T1000 (cell line): ENCODE measurements around the gene HOXD9.
A peak's percentile ranks its signal among the peaks of the same experiment; 100 is the strongest.

ENCODE experiments used
- DNase-seq: peaks from one replicate; lab custom pipeline; 2025; ENCODE audit warnings: mixed read lengths; lab: John Stamatoyannopoulos, UW

HOXD9 gene

DNA sequence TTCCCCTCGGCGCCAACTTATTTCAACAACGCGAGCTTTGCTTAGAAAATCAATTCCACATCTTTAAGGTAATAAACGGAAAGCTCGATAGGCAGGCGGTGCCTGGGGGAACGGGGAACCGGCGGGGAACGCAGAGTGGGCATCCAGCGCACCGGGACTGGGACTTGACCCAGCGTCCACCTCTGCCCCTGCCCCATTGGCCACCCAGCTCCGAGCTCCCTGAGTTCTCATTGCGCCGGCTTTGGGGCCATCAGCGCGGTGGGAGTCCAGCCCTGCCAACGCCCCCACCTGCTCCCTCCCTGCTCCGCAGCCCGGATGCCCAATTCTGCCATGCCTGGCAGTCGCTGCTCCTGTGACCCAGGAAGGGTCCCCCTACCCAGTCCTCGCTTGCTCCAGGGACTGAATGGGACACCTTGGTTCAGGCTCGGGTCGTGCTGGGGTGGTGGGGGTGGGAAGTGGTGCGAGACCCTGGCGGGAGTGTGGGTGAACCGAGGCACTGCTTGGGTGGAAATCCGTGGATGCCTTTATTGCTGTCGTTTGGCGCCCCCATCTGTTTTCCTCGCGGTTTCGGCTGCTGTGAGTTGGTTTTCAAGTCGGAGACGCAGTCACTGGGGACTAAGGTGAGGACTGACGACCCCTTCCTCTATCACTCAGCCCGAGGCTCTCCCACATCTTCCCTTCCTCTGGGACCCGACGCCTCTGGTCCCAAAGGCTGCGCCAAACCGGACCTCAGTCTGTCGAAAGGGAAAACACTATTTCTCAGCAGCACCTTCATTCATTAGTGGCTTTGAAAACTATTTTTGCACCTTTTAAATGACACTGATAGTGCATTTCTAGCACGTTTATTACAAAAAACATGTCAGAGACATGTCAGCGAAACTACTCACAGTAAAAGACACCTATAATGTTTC lies 36.4 kb upstream of the HOXD9 start:
- no peak for DNase-seq

DNA sequence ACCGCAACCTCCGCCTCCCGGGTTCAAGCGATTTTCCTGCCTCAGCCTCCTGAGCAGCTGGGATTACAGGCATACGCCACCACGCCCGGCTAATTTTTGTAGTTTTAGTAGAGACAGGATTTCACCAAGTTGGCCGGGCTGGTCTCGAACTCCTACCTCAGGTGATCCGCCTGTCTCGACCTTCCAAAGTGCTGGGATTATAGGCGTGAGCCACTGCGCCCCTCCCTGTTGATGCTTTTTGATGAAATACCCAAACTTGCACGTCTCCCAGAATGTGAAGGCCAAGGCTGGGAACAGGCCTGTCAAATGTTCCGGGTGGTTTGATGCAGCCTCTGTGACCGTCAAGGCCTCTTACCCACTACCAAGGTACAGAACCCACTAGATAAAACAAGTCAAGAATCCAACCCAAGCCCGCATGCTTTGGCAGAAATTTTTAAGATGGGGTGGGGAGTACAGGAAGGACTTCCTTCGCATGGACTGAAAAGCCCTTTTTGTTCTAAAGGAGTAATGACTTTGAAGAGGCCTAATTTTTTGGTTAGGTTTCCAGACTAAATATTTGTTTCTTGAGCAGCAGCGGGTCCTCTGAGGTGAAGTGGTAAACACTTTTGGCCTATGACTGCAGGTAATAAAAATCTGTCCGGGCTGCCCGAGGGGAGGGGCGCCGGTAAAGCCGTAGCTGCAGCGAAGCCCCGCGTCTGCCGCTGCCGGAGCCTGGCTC lies 35.0 kb upstream of the HOXD9 start:
- no peak for DNase-seq

DNA sequence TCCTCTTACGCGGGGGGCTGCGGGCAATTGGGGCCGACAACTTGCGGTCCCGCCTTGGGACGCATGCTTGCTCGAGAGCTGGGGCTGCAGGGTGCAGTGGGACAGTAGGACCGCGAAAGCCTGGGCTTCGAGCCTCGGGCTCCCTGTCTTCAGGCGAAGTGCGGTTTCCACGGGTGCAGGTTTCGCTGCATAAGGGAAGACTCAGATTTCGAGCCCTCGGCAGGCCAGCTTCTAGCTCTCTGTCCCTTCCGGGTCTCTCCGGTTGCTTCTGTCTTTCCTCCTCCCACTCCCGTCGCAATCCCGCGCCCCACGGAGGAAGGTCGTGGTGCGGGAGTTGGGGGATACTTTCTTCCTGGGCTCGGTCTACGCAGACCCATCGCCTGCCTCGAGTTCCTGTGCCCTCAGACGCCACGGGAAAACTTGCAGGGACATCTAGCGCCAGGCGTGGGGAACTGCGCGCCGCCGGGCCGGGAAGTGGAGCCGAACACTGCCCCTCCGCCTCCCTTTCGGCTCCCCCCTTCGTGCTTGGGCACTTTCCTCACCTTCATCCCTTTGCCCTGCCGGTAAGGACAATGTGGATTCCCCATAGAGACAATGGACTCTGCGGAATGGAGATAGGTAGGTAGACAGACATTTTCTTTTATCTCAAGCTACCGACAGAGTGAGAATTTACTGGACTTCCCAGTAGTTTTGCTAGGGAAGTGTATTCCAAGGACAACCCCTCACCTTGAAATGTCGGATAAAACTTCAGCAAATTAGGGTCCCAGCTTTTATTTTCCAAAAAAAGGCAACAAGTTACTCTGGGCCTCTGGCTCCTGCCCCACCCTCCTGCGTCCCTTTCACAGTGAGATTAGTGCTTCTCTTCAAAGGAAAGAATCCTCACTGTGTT lies 34.2 kb upstream of the HOXD9 start:
- no peak for DNase-seq

DNA sequence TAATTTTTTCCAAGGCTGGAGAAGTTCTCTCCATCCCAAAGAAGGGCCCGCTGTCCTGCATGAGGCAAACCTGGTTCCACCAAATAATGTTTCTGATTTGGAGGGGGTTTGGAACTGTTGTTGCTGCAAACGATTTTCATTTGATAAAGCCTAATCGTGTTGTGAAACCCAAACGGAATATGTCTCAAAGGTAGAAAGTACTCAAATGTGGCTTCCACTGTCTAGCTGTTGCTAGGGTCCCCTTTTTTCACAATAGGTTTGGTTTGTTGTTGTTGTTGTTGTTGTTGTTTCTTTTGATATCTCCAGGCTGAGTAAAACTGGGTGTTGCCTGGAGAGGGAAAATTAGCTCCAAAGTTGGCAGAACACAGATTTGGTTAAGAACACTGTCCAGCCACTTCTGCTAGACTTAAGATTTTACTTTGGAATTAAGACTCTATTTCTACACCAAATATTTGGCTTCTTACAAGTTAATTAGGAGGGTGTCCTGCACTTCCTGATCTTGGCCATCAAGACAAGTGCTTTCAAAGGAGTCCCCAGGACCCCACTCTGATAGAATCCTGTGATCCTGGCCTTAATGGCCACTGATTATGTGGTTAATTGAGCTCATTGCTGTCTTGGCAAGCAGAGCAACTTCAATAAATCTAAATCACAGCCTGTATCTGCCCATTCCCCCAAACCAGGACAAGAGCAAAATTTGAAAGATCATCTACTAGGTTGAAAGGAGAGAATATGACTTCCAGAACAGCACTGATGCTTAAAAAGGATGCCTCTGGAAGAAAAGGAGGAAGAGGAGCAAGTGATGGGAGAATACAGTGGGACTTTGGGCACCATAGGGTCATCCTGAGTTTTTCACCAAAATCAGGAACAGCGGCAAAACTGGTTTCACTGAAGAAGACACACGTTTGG lies 33.3 kb upstream of the HOXD9 start:
- DNase-seq = no peak

DNA sequence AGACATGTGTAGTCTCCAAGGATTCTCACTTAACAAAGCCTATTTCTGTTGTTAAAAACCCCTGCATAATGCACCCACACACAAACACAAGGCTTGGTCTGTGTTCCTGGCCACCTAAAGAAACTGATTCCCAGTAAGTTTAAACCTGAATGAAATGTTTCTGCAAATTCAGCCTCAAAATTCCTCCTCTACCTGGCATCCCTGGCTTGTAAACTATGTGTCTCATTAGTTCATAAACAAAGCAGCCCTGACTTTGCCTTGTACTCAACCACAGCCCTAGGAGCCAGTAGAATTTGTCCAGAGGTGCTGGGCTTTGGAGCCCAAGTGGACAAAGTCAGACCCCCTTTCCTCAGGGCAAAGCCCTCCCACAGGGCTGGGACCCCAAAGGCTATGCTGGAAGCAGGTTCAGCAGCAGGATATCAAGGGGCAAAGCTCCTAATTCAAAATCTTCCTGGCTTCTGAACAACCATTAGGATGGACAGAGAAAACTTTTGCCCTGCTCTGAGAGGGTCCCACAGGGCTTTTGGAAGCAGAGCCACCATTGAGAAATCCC lies 32.6 kb upstream of the HOXD9 start:
- DNase-seq = no peak

DNA sequence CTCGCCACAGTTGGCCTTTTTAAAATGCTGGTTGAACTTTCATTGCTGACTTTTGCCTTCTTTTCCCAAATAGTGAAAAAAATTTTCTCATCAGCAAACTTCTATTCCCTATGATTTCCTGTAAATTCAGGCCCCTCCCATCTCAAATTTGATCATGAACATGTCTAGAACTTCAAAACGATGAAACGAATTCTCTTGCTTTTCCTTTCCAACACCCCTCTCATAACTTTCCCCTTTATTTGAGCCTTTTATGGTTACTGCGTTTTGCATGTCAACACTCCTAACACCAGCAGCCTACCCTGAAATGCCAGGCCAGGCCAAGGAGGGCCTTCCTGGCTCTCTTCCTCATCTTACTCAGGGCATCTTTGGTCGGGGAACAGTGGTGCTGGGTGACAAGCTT lies 31.7 kb upstream of the HOXD9 start:
- DNase-seq = no peak

DNA sequence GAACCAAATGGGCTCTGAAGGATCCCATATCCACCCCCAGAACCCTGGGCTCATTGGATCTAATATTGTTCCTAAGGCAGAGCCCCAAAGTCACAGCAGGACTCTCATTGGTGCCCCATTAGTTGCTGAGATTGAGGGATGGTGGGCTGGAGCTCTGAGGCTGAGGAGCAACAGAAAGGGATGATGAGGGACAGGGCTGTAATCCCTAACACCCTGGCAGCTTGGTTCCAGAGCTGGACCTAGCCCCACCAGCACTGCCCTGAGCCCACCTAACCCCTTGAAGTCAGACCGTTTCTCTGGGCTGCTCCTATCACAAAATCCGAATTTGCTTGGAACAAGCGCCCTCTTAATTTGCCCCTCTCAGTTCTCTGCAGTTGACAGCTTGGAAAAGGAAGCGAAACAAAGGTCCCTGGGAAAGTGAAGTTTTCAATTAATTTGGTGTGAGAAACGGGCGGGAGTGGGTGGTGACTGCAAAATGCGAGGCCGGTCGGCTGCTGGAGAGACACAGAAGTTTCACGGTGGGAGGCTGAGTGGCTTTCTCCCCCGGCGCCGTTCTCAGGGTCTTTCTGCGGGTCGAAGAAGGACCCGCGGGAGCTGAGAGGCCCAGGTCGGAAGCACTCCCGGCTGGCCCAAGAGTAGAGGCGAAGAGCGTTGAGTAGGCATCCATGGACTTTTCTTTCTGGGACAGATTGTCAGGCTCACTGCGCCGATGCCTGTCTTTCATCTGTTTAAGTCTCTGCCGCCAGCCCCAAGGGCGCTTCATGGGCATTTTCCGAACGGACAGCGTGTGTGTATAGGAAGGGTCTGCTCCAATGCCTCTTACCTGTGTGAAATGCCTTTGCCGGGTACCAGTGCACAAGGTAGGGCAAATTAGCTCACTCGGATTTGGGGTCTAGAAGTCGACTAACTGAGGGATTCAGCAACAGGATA lies 30.9 kb upstream of the HOXD9 start:
- DNase-seq = no peak

DNA sequence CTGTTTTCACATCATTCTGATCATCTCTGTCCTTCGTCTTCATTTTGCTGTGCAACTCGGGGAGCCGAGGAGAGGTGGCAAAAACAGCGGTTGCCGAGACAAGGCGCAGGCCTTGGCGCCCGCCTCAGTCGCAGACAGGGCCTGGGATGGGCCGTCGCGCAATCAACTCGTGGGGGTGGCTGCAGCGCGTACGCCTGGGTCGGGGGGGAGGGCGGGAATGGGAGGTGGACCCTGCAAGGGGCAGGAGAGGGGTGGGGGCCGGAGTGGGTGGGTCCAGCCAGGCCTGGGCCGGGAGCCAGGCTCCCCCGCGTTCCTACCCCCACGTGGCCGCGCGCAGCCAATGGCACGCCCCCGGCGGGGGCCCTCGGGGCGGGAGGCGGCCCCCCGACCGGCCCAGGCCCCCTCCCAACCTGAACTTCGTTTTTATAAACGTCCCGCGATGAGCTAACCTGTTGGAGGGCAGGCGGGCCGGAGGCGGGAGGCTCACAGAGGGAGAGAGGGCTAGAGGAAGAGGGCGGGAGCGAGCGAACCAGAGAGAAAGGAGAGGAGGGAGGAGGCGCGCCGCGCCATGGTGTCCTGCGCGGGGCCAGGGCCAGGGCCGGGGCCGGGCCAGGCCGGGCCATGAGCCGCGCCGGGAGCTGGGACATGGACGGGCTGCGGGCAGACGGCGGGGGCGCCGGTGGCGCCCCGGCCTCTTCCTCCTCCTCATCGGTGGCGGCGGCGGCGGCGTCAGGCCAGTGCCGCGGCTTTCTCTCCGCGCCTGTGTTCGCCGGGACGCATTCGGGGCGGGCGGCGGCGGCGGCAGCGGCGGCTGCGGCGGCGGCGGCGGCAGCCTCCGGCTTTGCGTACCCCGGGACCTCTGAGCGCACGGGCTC lies 30.0 kb upstream of the HOXD9 start, which contains the start of gene HOXD13:
TSS of gene HOXD13 (plus strand) at position 452 of the 875 bp plus-strand sequence. CDS start at position 622, 170 bp downstream.
- DNase-seq = no peak

DNA sequence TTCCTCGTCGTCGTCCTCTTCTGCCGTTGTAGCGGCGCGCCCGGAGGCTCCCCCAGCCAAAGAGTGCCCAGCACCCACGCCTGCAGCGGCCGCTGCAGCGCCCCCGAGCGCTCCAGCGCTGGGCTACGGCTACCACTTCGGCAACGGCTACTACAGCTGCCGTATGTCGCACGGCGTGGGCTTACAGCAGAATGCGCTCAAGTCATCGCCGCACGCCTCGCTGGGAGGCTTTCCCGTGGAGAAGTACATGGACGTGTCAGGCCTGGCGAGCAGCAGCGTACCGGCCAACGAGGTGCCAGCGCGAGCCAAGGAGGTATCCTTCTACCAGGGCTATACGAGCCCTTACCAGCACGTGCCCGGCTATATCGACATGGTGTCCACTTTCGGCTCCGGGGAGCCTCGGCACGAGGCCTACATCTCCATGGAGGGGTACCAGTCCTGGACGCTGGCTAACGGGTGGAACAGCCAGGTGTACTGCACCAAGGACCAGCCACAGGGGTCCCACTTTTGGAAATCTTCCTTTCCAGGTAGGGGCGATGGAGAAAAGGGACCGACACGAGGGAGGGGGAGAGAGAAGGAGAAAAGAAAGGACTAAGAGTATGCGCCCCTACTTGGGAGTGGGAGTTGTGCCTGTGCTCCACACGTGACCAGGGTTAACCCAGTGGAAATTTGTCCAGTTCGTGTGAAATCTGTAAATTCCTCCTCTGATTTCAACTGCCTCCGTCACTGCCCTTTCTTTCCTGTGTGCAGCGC lies 29.2 kb upstream of the HOXD9 start:
- no peak for DNase-seq

DNA sequence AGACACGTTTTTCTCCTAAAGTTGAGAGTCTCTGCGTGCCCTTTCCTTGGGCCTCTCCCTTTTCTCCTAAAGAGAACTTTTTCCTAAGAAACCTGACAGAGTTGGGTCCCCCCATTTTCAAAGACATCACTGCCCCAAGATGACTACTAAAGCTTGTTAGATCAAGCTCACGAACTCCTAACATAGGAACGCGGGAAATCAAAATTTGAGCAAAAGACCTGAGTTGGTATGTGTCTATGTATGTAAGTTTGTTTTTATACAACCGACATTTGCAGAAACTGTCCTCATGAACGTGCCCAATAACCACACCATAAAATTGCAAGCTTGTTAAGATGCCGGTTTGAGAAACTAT lies 28.6 kb upstream of the HOXD9 start:
- DNase-seq = no peak

DNA sequence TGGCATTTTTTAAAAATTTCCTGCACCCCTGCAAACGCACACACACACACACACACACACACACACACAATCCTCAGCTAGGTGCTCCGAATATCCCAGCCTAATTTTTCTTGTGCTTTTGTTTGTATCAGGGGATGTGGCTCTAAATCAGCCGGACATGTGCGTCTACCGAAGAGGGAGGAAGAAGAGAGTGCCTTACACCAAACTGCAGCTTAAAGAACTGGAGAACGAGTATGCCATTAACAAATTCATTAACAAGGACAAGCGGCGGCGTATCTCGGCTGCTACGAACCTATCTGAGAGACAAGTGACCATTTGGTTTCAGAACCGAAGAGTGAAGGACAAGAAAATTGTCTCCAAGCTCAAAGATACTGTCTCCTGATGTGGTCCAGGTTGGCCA lies 28.2 kb upstream of the HOXD9 start:
- no peak for DNase-seq

DNA sequence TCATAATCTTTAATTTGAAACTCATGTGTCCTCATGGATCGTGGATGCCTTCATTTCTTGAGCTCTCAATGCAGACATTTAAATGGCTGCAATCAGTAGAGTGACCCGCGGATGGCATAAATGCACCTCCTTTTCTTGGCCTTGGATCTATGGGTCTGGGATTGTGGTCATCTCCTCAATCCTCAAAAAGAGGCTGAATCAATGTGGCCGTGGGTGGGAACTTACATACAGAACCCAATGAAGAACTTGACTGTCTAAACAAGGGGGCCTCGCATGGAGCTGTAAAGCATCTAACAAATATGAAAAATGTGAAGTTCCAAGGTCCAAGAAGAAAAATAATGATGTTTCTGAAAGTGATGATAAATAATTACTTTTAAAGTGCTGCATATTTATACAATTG lies 27.1 kb upstream of the HOXD9 start:
- DNase-seq = no peak

DNA sequence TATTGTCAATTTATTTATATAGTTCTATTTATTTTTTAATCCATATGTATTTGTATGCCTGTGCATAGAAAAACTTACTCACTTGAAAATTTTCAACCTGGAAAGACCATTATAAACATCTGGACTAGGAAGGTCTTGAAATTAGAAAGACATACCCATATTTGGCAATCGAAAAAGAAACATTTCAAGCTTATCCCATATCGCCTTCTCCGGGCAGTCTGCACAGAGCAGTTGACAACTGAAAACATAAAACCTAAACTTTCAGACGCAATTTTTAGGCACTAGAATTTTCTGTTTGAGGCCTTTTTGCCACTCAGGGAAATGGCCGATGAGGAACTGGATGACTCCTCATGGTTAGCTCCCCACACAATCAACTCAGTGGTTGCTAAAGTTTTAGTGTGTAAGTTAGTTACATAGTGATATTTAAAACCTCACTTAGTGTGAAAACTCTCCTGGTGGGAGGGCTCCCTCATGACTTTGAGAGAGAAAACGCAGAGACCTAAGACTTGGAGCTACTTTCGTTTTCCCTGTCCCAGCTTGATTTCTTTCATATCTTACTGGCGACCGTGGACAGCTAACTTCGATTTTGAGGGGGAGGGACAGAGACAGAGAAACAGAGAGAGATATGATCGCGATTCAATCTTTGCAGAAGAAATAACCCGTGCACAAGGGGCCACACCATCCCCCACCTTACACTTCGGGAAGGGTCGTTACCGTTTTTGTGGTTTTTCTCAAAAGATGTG lies 26.1 kb upstream of the HOXD9 start:
- no peak for DNase-seq

DNA sequence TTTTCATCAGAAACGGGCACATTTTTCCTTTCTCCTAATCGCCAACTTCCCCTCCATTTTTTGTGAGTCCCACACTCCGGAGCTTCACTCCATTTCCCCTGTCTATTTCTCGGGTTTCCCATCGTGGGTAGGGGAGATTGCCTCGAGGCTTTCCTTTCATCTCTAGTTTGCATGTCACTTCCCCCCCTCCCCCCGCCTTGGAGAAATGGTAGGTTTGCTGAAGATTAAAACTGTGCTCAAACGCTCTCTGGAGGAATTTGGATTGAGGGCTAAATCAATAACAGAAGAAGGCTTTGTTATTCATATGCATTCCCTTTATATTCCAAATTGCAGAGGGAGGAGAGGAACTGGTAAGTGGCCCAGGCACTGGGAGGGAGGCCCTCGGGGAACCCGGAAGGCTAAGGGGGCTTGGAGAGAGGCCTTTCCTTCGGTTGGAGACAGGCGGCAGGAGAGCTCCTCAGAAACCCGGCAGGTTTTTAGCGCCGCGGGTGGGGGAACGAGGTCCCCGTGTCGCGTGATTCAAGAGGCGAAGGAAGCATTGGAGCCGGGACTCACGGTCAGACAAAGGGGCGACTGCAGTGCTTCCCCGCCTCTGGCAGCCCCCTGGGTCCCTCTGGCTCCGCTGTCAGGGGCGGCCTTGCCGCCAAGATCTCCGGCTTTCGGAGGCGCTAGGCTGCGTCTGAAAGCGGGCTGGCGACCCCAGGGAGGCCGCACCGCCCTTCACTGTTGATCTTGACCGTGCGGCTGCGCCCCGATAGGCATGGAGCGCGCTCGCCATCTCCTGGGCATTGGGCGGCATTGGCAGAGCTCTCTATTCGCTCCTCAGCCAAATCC lies 25.3 kb upstream of the HOXD9 start:
- DNase-seq = peak; percentile 57

DNA sequence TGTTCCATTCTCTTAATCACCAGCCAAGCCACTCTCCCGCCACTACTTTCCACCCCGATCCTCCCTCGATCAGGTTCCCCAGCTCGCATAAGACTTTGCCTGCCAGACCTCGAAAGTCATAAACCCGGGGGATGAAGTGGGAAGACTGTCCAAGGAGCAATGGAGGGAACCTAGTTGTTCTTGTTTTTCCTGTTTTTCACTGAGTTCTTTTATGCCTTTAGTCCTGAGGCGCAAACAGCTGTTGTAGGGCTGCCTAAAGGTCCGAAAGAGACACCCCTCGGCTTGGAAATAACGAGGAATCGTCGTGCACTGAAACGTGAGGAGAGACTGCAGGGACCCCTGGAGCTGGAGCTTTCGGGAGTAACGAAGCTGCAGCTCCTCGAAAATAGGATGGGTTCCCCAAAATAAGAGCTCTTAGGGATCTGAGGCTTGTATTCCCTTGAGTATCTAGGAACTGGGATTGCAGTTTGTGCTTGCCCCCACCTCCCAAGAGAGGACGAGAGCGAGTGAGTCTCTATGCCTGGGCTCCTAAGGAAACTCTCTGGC lies 24.6 kb upstream of the HOXD9 start:
- no peak for DNase-seq
